K562 (cell line): ENCODE results near the gene MTCH2. TPM values are rescaled to one million over a fixed set of nuclear protein-coding genes. Genes with fewer than 3 reads are reported as not detected.
A peak's percentile ranks its signal among the peaks of the same experiment; 100 is the strongest.

Source experiments
- ATAC-seq: fragments of 200-7000 bp; cut with Tn5 transposase; 3 replicates; pipeline ENCODE4 v1.9.1; 2020; ENCODE audit warnings: moderate library complexity
- BruUV-seq: library from RNA; stranded (reverse); fragments of 400-500 nt; replicated peaks from 2 replicates; lab custom pipeline; 2021; lab: Mats Ljungman, UMichigan
- CTCF ChIA-PET: fragments of 300-600 bp; formaldehyde crosslinking; extraction: SDS; loops from one replicate; lab custom pipeline; 2021; ENCODE audit warnings: low intra/inter-chr PET ratio; lab: Yijun Ruan, JAX
- POLR2A ChIA-PET: fragments of 300-600, 350-650 bp; sonication (Branson Sonifier 250); formaldehyde crosslinking; extraction: SDS; loops from one replicate; lab custom pipeline; 2021; ENCODE audit warnings: antibody characterized with exemption, inconsistent platforms; lab: Yijun Ruan, JAX
- DNase-seq, 4 experiments: peaks; one replicate each; pipeline versions ENCODE4 v3.0.0 to v3.0.0-alpha.2; 2011 to 2018; ENCODE audit warnings: low spot score in 3 of 4, mixed read lengths in 3 of 4; ENCODE audit errors: extremely low read depth in 1 of 4
- FAIRE-seq: peaks from 2 replicates; lab custom pipeline; 2011; peaks lifted over from hg19 to GRCh38; lab: Jason Lieb, UNC
- H2AFZ ChIP-seq: 2 replicates; pipeline ENCODE4 v1.6.0; 2011; ENCODE audit warnings: low read depth, low read length, control low read depth, inconsistent platforms
- H3K27ac ChIP-seq: fragments of 200-600 bp; 3 replicates; pipeline ENCODE4 v1.8.0; 2011; ENCODE audit warnings: low read depth, mild to moderate bottlenecking, control low read depth, inconsistent platforms, low read length, moderate library complexity, mixed read lengths; ENCODE audit errors: extremely low read depth
- H3K27me3 ChIP-seq, 2 experiments: fragments of 300-600 bp in 1 of 2; 2 replicates in 1 of 2; 3 replicates in 1 of 2; pipeline versions ENCODE4 v1.6.0 to v1.8.0; 2011; ENCODE audit warnings: inconsistent platforms in 2 of 2, low read length in 2 of 2, mild to moderate bottlenecking in 1 of 2, mixed read lengths in 1 of 2, moderate library complexity in 1 of 2; ENCODE audit not compliant: control insufficient read depth in 2 of 2, insufficient read depth in 2 of 2
- H3K36me3 ChIP-seq: fragments of 300-600 bp; 3 replicates; pipeline ENCODE4 v1.8.0; 2011; ENCODE audit warnings: mild to moderate bottlenecking, low read length, inconsistent platforms; ENCODE audit not compliant: control insufficient read depth, insufficient read depth
- H3K4me1 ChIP-seq, 2 experiments: fragments of 200-600 bp in 1 of 2; replicated peaks in 1 of 2; 2 replicates in 1 of 2; 3 replicates in 1 of 2; pipeline versions ENCODE4 v1.5.1 to v1.8.0; 2011; ENCODE audit warnings: inconsistent platforms in 2 of 2, low read length in 2 of 2, mild to moderate bottlenecking in 1 of 2, mixed read lengths in 1 of 2, moderate library complexity in 1 of 2; ENCODE audit not compliant: control insufficient read depth in 2 of 2, insufficient read depth in 2 of 2
- H3K4me2 ChIP-seq: 2 replicates; pipeline ENCODE4 v1.6.1; 2011; ENCODE audit warnings: low read length, control low read depth, inconsistent platforms, mixed read lengths; ENCODE audit not compliant: insufficient read depth
- H3K4me3 ChIP-seq: fragments of 200-600 bp; sonication (generic), shearing (Covaris generic); 2 replicates; pipeline ENCODE4 v1.5.1; 2016; ENCODE audit warnings: control low read depth, inconsistent platforms
- H3K79me2 ChIP-seq: fragments of 200-600 bp; 3 replicates; pipeline ENCODE4 v1.8.0; 2011; ENCODE audit warnings: low read length, inconsistent platforms; ENCODE audit not compliant: control insufficient read depth, insufficient read depth
- H3K9ac ChIP-seq, 2 experiments: 2 replicates each; pipeline versions ENCODE4 v1.6.0 to v1.6.1; 2011; ENCODE audit warnings: low read depth in 2 of 2, low read length in 2 of 2, control low read depth in 1 of 2, inconsistent platforms in 1 of 2, mild to moderate bottlenecking in 1 of 2, mixed read lengths in 1 of 2; ENCODE audit not compliant: insufficient read depth in 1 of 2
- H3K9me1 ChIP-seq: one replicate; pipeline ENCODE4 v1.6.0; 2011; ENCODE audit warnings: inconsistent platforms, mild to moderate bottlenecking, low read length, moderate library complexity; ENCODE audit not compliant: control insufficient read depth, insufficient read depth
- H3K9me3 ChIP-seq: replicated peaks from 2 replicates; pipeline ENCODE4 v1.5.1; 2011; ENCODE audit warnings: low read depth, low read length, inconsistent platforms; ENCODE audit not compliant: control insufficient read depth, insufficient read depth
- H4K20me1 ChIP-seq: replicated peaks from 2 replicates; pipeline ENCODE4 v1.6.1; 2011; ENCODE audit warnings: low read length, inconsistent platforms, mixed read lengths; ENCODE audit not compliant: control insufficient read depth, insufficient read depth
- RBM25 ChIP-seq: fragments of 200-400 bp; formaldehyde crosslinking; IDR thresholded peaks from 2 replicates; pipeline ENCODE4 v1.6.1; 2018; ENCODE audit warnings: low read length, low read depth, moderate library complexity; ENCODE audit not compliant: severe bottlenecking
- ZNF121 ChIP-seq: sonication (generic); formaldehyde crosslinking; conservative IDR thresholded peaks from 2 replicates; pipeline ENCODE4 v1.8.0; 2022; ENCODE audit warnings: missing genetic modification reagents
- WGBS: fragments of 100-300 bp; shearing (Covaris generic); methylation state at CpG from one replicate; pipeline ENCODE4 v1.1.6; 2016; ENCODE audit warnings: low coverage, mixed read lengths; ENCODE audit not compliant: insufficient coverage; ENCODE audit errors: missing lambda C conversion rate; 5-methylcytosine and 5-hydroxymethylcytosine counted together
- in situ Hi-C: fragments of 300-500 bp; cut with MboI; formaldehyde crosslinking; loops from 4 replicates; pipeline ENCODE4 v1.15.0; 2018; ENCODE audit warnings: inconsistent platforms, mixed read lengths
- intact Hi-C: fragments of 100-400 bp; cut with micrococcal nuclease; formaldehyde crosslinking; loops from 2 replicates; pipeline ENCODE4 v1.14.2; 2022
- polyA plus RNA-seq, 8 experiments: library from polyadenylated mRNA; depleted of rRNA in 4 of 8; stranded (reverse) in 5 of 8; unstranded in 3 of 8; fragments of >200 nt; fragmentation: Nextera tagmentation in 2 of 8; fragmentation: Illumina TruSeq in 1 of 8; extraction: Ambion mirVana in 2 of 8; extraction: Trizol in 1 of 8; gene quantifications; 2 replicates each; pipeline versions ENCODE4 v1.2.1 to v1.2.3, GENCODE V29; 2011 to 2014; ENCODE audit warnings: inconsistent platforms in 1 of 8, missing spikeins in 1 of 8
- total RNA-seq, 7 experiments: library from RNA; depleted of rRNA in 6 of 7; stranded (reverse); fragments of >200 nt in 6 of 7; fragmentation: Illumina TruSeq in 2 of 7; extraction: Trizol in 2 of 7; gene quantifications; 2 replicates each; pipeline versions ENCODE4 v1.2.1 to v1.2.3, GENCODE V29; 2011 to 2021; ENCODE audit warnings: low replicate concordance in 1 of 7
- TF ChIP-seq, protein P1 (sequence below): sonication (generic); formaldehyde crosslinking; IDR thresholded peaks from 2 replicates; pipeline ENCODE4 v1.8.0; 2023; ENCODE audit warnings: missing genetic modification reagents, mild to moderate bottlenecking, borderline replicate concordance

The MTCH2 gene
- total and polyA plus RNA-seq, 9 of the 15 experiments (the other 6 are each of a cell fraction or from before 2014, with no cell fraction given), result 95.4 to 620 (median 198) TPM

DNA sequence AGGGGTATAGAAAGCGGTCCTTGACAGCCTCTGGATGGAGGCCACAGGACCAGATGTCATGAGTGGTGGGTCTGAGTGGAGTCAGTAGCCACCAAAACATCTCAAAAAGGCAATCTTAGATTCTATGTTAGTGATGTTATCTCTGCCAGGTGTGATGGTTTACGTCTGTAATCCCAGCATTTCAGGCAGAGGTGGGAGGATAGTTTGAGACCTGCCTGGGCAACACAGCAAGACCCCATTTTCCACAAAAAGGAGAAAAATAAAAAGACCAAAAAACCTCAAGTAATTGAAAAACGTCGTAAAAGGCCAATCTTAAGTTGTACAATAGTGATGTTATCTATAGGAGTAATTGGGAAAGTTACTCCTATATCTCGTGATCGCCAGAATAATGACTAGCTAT, 3.7 kb upstream of the MTCH2 start:
- in situ Hi-C loops (no loop called here), intact Hi-C loops (loop anchor here (10.0 kb wide), 1 partner anchor 209 kb away; no protein-coding TSS in a partner anchor)
- TF ChIP-seq ZNF121 (CRISPR knock-in tag), result peak; percentile 74; the same call in 1 of the 2 replicates
- TF ChIP-seq RBM25, result peak; percentile 10
- TF ChIP-seq, protein P1, sequence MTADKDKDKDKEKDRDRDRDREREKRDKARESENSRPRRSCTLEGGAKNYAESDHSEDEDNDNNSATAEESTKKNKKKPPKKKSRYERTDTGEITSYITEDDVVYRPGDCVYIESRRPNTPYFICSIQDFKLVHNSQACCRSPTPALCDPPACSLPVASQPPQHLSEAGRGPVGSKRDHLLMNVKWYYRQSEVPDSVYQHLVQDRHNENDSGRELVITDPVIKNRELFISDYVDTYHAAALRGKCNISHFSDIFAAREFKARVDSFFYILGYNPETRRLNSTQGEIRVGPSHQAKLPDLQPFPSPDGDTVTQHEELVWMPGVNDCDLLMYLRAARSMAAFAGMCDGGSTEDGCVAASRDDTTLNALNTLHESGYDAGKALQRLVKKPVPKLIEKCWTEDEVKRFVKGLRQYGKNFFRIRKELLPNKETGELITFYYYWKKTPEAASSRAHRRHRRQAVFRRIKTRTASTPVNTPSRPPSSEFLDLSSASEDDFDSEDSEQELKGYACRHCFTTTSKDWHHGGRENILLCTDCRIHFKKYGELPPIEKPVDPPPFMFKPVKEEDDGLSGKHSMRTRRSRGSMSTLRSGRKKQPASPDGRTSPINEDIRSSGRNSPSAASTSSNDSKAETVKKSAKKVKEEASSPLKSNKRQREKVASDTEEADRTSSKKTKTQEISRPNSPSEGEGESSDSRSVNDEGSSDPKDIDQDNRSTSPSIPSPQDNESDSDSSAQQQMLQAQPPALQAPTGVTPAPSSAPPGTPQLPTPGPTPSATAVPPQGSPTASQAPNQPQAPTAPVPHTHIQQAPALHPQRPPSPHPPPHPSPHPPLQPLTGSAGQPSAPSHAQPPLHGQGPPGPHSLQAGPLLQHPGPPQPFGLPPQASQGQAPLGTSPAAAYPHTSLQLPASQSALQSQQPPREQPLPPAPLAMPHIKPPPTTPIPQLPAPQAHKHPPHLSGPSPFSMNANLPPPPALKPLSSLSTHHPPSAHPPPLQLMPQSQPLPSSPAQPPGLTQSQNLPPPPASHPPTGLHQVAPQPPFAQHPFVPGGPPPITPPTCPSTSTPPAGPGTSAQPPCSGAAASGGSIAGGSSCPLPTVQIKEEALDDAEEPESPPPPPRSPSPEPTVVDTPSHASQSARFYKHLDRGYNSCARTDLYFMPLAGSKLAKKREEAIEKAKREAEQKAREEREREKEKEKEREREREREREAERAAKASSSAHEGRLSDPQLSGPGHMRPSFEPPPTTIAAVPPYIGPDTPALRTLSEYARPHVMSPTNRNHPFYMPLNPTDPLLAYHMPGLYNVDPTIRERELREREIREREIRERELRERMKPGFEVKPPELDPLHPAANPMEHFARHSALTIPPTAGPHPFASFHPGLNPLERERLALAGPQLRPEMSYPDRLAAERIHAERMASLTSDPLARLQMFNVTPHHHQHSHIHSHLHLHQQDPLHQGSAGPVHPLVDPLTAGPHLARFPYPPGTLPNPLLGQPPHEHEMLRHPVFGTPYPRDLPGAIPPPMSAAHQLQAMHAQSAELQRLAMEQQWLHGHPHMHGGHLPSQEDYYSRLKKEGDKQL, result no peak
- no peaks in the 10 kb centered on the region for H3K36me3 ChIP-seq
- no peak overlapping the region for H2AFZ ChIP-seq
- peaks cover 5 to 14% of the 10 kb centered on the region in 2 experiments; a peak in 4 of 5 replicates for H3K4me1 ChIP-seq
- POLR2A ChIA-PET, result no interaction called here
- no peak for FAIRE-seq
- no peak overlapping the region for H3K9ac ChIP-seq
- H4K20me1 ChIP-seq, result no peaks in the 10 kb centered on the region
- 59% methylated on average over 6 of the region's 6 CpGs for WGBS
- no peaks in the 10 kb centered on the region for H3K27me3 ChIP-seq
- BruUV-seq, result no TSS peak
- H3K4me3 ChIP-seq, result no peak overlapping the region
- no peak overlapping the region for H3K4me2 ChIP-seq
- ATAC-seq, result no peak
- no peak overlapping the region for H3K27ac ChIP-seq
- peaks cover 13% of the 10 kb centered on the region for H3K79me2 ChIP-seq
- CTCF ChIA-PET, result no interaction called here
- H3K9me3 ChIP-seq, result no peaks in the 10 kb centered on the region
- DNase-seq, result no peak
- H3K9me1 ChIP-seq, result no peaks in the 10 kb centered on the region
